Aortic smooth muscle cell (primary cell): Measurements from ENCODE around the gene EXOSC9. TPM values are rescaled to one million over a fixed set of nuclear protein-coding genes. Genes with fewer than 3 reads are reported as not detected.

Source experiments
- total RNA-seq: library from RNA; depleted of rRNA; stranded (reverse); fragments of >200 nt; gene quantifications from 2 replicates; pipeline ENCODE4 v1.2.3, GENCODE V29; 2014

The EXOSC9 gene, protein sequence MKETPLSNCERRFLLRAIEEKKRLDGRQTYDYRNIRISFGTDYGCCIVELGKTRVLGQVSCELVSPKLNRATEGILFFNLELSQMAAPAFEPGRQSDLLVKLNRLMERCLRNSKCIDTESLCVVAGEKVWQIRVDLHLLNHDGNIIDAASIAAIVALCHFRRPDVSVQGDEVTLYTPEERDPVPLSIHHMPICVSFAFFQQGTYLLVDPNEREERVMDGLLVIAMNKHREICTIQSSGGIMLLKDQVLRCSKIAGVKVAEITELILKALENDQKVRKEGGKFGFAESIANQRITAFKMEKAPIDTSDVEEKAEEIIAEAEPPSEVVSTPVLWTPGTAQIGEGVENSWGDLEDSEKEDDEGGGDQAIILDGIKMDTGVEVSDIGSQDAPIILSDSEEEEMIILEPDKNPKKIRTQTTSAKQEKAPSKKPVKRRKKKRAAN
- 22.2 and 34.1 TPM in 2 replicates for total RNA-seq

DNA sequence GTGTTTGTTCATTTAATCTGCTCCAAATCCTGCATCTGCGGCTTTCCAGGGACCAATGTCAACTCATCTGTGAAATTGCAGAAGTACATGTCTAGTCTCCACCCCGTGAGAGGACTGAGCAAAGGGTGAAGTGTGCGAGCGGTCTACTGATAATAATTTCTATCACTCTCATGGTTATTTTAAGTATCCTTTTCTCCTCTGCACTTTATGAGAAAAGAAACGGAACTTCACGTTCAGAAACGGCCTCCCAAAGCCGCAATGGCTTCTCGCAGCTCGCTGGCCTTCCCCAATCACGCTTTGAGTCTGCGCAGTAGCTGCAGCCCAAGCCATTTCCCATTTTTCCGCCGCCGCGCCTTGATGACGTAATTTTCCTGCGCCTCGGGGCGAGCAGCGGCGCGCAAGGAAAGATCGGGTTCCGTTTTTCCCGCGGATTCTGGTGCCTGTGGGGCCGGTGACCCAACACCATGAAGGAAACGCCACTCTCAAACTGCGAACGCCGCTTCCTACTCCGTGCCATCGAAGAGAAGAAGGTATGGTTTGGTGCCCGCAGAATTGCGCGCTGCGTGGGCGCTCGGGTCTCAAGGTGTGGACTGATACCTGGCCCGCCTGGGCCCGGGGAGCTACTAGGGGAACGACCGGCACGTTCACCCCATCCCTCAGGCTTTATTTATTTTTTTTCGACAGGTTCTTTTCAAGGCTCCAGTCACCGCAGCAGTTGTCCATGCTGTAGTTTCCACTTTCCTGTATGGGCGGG lies at the start of gene EXOSC9:
TSS of gene EXOSC9 (plus strand) at position 363 of the 754 bp plus-strand sequence. CDS start at position 465, 102 bp downstream.

DNA sequence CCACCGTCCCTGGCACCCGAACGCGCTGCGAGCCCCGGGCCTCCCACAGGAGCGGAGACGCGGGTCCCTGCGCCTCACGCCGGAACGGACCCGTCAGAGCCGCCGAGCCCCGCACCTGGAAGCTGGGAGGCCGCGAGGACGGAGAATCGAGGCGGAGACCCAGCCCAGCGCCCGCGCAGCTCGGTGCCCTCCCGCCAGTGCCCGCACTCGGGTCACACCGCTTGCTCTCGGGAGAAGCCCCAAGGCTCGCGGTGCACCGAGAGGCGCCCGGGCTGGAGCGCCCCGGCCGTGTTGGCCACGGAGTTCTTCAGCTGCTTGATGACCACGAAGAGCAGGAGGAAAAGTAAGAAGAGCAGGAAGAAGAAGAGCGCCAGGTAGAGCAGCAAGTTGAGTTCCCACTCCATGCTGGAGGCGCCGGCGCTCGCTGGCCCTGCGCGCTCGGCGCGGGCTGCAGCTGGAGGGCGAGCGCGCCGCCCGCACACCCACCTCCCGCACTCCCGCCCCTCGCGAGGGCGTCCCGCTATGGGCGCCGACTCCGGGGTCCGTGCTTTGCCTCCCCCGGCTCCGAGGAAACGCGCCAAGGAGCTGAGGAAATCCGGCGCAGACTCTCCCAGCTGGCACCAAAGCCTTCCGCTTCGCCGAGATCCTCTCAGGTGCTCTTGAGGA lies 36.3 kb upstream of the EXOSC9 start, which contains the start of gene SMIM43:
TSS of gene SMIM43 (minus strand) at position 463 of the 666 bp plus-strand sequence. CDS start at position 404, 59 bp downstream.

DNA sequence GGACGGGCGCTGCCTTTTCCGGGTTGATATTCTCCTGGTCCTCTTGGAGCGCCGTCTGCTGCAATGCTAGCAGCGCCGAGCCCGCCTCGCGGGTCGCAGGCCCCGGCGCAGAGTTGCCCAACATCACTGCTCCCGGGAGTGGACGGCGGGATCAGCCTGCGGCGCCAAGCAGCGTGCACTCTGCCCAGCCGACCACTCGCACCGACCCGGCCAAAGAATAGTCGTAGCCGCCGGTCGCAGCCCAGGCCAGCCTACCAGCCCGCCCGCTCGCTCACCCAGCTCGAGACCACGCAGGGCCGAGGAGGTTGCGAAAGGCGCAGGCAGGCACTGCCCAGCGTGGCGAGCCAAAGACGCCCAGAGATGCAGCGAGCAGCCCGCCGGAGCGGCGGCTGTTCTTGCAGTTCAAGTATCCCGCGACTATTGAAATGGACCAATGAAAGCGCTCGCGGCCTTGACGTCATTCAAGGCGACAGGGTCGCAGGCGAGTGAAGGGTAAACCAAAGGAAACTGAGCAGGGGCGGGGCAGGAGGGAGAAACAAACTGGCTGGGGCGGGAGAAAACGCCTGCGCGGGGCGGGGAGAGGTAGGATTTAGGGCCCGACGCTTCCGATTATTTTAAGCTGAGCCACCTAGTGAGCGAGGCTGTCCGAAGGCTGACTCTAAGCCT lies 22.5 kb downstream of the EXOSC9 start, which contains the start of gene CCNA2:
TSS of gene CCNA2 (minus strand) at position 379 of the 666 bp plus-strand sequence. CDS start at position 124, 255 bp downstream.

Other genes starting within 250 kb of the EXOSC9 start
- 526 and 896 TPM in 2 replicates for gene ANXA5, start 104.3 kb upstream of the EXOSC9 start, total RNA-seq
- gene SMIM43, start 36.2 kb upstream of the EXOSC9 start, total RNA-seq = 0.26 and 0.37 TPM in 2 replicates
- 21.9 and 37.7 TPM in 2 replicates for gene CCNA2, start 22.6 kb downstream of the EXOSC9 start, total RNA-seq
- 19.1 and 21.4 TPM in 2 replicates for gene BBS7, start 69.2 kb downstream of the EXOSC9 start, total RNA-seq
- under 0.01 TPM in 2 replicates for gene TRPC3, start 150.7 kb downstream of the EXOSC9 start, total RNA-seq